Testis (tissue), 2 donors: Measurements from ENCODE around the gene LASP1NB.

ENCODE experiments used
- DNase-seq: peaks from one replicate; pipeline ENCODE4 v3.0.0-alpha.2; 2019
- H3K27ac ChIP-seq, 2 donors: fragments of 200-600 bp; sonication (generic); one replicate each; pipeline ENCODE4 v1.5.1; 2019
- H3K27me3 ChIP-seq: fragments of 200-600 bp; sonication (generic); one replicate; pipeline ENCODE4 v1.5.1; 2019
- H3K36me3 ChIP-seq: fragments of 200-600 bp; sonication (generic); one replicate; pipeline ENCODE4 v1.5.1; 2017; ENCODE audit warnings: low read depth; ENCODE audit errors: missing control alignments
- H3K4me1 ChIP-seq: fragments of 200-600 bp; sonication (generic); one replicate; pipeline ENCODE4 v1.5.1; 2019
- H3K4me3 ChIP-seq, 2 donors: fragments of 200-600 bp; sonication (generic); one replicate each; pipeline ENCODE4 v1.5.1; 2017 to 2019
- H3K9me3 ChIP-seq: fragments of 200-600 bp; sonication (generic); one replicate; pipeline ENCODE4 v1.5.1; 2017
- CTCF ChIP-seq, 3 experiments: fragments of 450-650 bp in 2 of 3; fragments of 200-600 bp in 1 of 3; sonication (generic) in 1 of 3; IDR thresholded peaks; one replicate each; pipeline ENCODE4 v1.5.1; 2016 to 2019; ENCODE audit warnings: antibody characterized with exemption in 3 of 3, mild to moderate bottlenecking in 2 of 3, moderate library complexity in 1 of 3
- POLR2A ChIP-seq: fragments of 450-650 bp; IDR thresholded peaks from one replicate; pipeline ENCODE4 v1.6.1; 2017; ENCODE audit warnings: antibody characterized with exemption, mild to moderate bottlenecking, moderate library complexity
- WGBS, 2 donors: methylation state at CpG; one replicate each; pipeline ENCODE4 v1.1.5; 2018; 5-methylcytosine and 5-hydroxymethylcytosine counted together
- intact Hi-C: fragments of 100-400 bp; cut with DNase I; formaldehyde crosslinking; loops from one replicate; pipeline ENCODE4 v1.15.1; 2023; ENCODE audit warnings: low total_unique reads

LASP1NB gene

GRCh38 chr17:38888842-38889241, 36.6 kb upstream of the LASP1NB start:
- no peak overlapping the region for H3K27ac ChIP-seq
- no peaks in the 10 kb centered on the region for H3K9me3 ChIP-seq
- intact Hi-C loops = no loop called here
- WGBS, 2 donors = 83 to 93% methylated on average over 6 to 9 of the region's 9 CpGs
- H3K4me3 ChIP-seq = no peak overlapping the region
- H3K36me3 ChIP-seq = no peaks in the 10 kb centered on the region
- no peaks in the 10 kb centered on the region for H3K27me3 ChIP-seq
- no peak for DNase-seq
- peaks cover 33% of the 10 kb centered on the region for H3K4me1 ChIP-seq
- no peak for TF ChIP-seq CTCF (IDR thresholded peaks at IDR 0.05)
- no peak for TF ChIP-seq POLR2A

GRCh38 chr17:38889745-38890409, 35.5 kb upstream of the LASP1NB start:
- 90 to 94% methylated on average over 5 to 12 of the region's 12 CpGs for WGBS, 2 donors
- Histone ChIP-seq H3K9me3 (no peaks in the 10 kb centered on the region), H3K27me3 (no peaks in the 10 kb centered on the region), H3K4me3 (no peak overlapping the region), H3K4me1 (peaks cover 27% of the 10 kb centered on the region), H3K36me3 (no peaks in the 10 kb centered on the region), H3K27ac (no peak overlapping the region)
- TF ChIP-seq POLR2A (no peak), CTCF (IDR thresholded peaks at IDR 0.05) (no peak)
- intact Hi-C loops = no loop called here
- no peak for DNase-seq

GRCh38 chr17:38890410-38890746, 35.0 kb upstream of the LASP1NB start:
- H3K36me3 ChIP-seq = no peaks in the 10 kb centered on the region
- H3K4me3 ChIP-seq = no peak overlapping the region
- H3K27me3 ChIP-seq = no peaks in the 10 kb centered on the region
- H3K27ac ChIP-seq = no peak overlapping the region
- H3K9me3 ChIP-seq = no peaks in the 10 kb centered on the region
- no peak for DNase-seq
- H3K4me1 ChIP-seq = peaks cover 22% of the 10 kb centered on the region
- no peak for TF ChIP-seq CTCF (IDR thresholded peaks at IDR 0.05)
- no peak for TF ChIP-seq POLR2A
- WGBS, 2 donors = 81 to 87% methylated on average over 3 to 8 of the region's 8 CpGs
- intact Hi-C loops = no loop called here

DNA sequence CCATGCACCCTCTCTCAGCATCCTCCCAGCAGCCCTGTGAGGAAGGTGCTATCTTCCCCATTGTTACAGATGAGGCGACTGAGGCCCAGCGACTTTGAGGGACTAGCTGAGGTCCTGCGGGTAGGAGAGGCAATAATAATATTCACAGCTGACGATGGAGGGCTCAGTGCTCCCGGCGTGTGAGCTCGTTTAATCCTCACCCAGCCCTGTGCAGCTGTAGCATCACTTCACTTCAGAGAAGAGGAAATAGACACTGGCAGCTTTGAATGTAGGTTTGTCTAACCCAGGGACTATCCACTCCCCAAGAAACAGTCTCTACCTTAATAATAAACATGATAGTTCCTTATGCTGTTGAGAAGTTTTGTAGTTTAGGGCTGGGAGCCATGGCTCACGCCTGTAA, 34.0 kb upstream of the LASP1NB start:
- Histone ChIP-seq H3K4me3 (no peak overlapping the region), H3K9me3 (no peaks in the 10 kb centered on the region), H3K4me1 (peaks cover 13% of the 10 kb centered on the region), H3K36me3 (no peaks in the 10 kb centered on the region), H3K27me3 (no peaks in the 10 kb centered on the region), H3K27ac (no peak overlapping the region)
- intact Hi-C loops = no loop called here
- no peak for DNase-seq
- TF ChIP-seq POLR2A (no peak), CTCF (IDR thresholded peaks at IDR 0.05) (no peak)
- WGBS, 2 donors = 85 to 93% methylated on average over 8 of the region's 8 CpGs

- H3K36me3 ChIP-seq = no peaks in the 10 kb centered on the region
- no peak for TF ChIP-seq CTCF (IDR thresholded peaks at IDR 0.05)
- TF ChIP-seq POLR2A = no peak
- 85 to 87% methylated on average over 3 to 4 of the region's 4 CpGs for WGBS, 2 donors
- peaks cover 19% of the 10 kb centered on the region for H3K4me1 ChIP-seq
- no peaks in the 10 kb centered on the region for H3K27me3 ChIP-seq
- H3K4me3 ChIP-seq = no peak overlapping the region
- no peak overlapping the region for H3K27ac ChIP-seq
- H3K9me3 ChIP-seq = no peaks in the 10 kb centered on the region
- DNase-seq = no peak
- intact Hi-C loops = no loop called here
Measured at GRCh38 chr17:38892083-38892482, 33.3 kb upstream of the LASP1NB start.
